HCT116 (cell line): ENCODE results near the gene TNFRSF14.

ENCODE experiments used
- CTCF ChIP-seq, 3 experiments: fragments of 200-600 bp in 1 of 3; sonication (generic) in 1 of 3; IDR thresholded peaks in 2 of 3; conservative IDR thresholded peaks in 1 of 3; 2 replicates each; pipeline ENCODE4 v1.5.1; 2012 to 2017; ENCODE audit warnings: low read depth in 2 of 3, low read length in 2 of 3, antibody characterized with exemption in 1 of 3, borderline replicate concordance in 1 of 3, control low read depth in 1 of 3, mild to moderate bottlenecking in 1 of 3, mixed read lengths in 1 of 3, mixed run types in 1 of 3, moderate library complexity in 1 of 3; ENCODE audit not compliant: insufficient read depth in 1 of 3
- ELF1 ChIP-seq: IDR thresholded peaks from 2 replicates; pipeline ENCODE4 v1.6.1; 2012; ENCODE audit warnings: low read depth, borderline replicate concordance
- EZH2phosphoT487 ChIP-seq: fragments of 200-600 bp; IDR thresholded peaks from 2 replicates; pipeline ENCODE4 v1.6.1; 2018; ENCODE audit warnings: antibody characterized with exemption, borderline replicate concordance
- JUND ChIP-seq: IDR thresholded peaks from 2 replicates; pipeline ENCODE4 v1.6.1; 2012
- POLR2AphosphoS5 ChIP-seq: IDR thresholded peaks from 2 replicates; pipeline ENCODE4 v1.6.1; 2011; ENCODE audit warnings: mild to moderate bottlenecking, low read depth, low read length, moderate library complexity

- TF ChIP-seq CTCF (IDR thresholded peaks at IDR 0.05 in 2 of 3, conservative IDR thresholded peaks at IDR 0.05 in 1 of 3; ENCODE audit: borderline replicate concordance in 1 of 3, insufficient read depth in 1 of 3, low read depth in 2 of 3, low read length in 2 of 3) = no peak
- no peak for TF ChIP-seq POLR2AphosphoS5
- no peak for TF ChIP-seq JUND
- no peak for TF ChIP-seq ELF1
- no peak for TF ChIP-seq EZH2phosphoT487
These were observed 48.0 kb upstream of the TNFRSF14 start for GRCh38 chr1:2508180-2508579.
